Endothelial cell of umbilical vein (primary cell): Measurements from ENCODE around the gene SPACA7. TPM values are rescaled to one million over a fixed set of nuclear protein-coding genes. Genes with fewer than 3 reads are reported as not detected.

Experiments used
- BruUV-seq: library from RNA; stranded (reverse); fragments of 400-500 nt; replicated peaks from 2 replicates; lab custom pipeline; 2021; lab: Mats Ljungman, UMichigan
- CTCF ChIA-PET: fragments of 300-600, 350-600 bp; sonication (Branson Sonifier 250); formaldehyde crosslinking; loops from one replicate; lab custom pipeline; 2021; ENCODE audit warnings: antibody characterized with exemption, inconsistent platforms; lab: Charles Lee
- POLR2A ChIA-PET: fragments of 300-600, 350-600 bp; sonication (Branson Sonifier 250); formaldehyde crosslinking; loops from one replicate; lab custom pipeline; 2021; ENCODE audit warnings: antibody characterized with exemption, inconsistent platforms; lab: Charles Lee
- DNase-seq: peaks from one replicate; pipeline ENCODE4 v3.0.0-alpha.2; 2011; ENCODE audit warnings: low read depth, low spot score
- FAIRE-seq: peaks from 2 replicates; lab custom pipeline; 2011; peaks lifted over from hg19 to GRCh38; lab: Jason Lieb, UNC
- H2AFZ ChIP-seq: 2 replicates; pipeline ENCODE4 v1.6.0; 2012; ENCODE audit warnings: low read depth, low read length, control low read depth, inconsistent platforms
- H3K27ac ChIP-seq: 2 replicates; pipeline ENCODE4 v1.5.1; 2011; ENCODE audit warnings: low read depth, mild to moderate bottlenecking, control low read depth, low read length, moderate library complexity; ENCODE audit not compliant: insufficient read depth
- H3K27me3 ChIP-seq, 2 experiments: 2 replicates each; pipeline versions ENCODE4 v1.6.0 to v1.6.1; 2011; ENCODE audit warnings: low read length in 2 of 2, mixed read lengths in 1 of 2; ENCODE audit not compliant: control insufficient read depth in 2 of 2, insufficient read depth in 2 of 2
- H3K36me3 ChIP-seq, 2 experiments: 2 replicates in 1 of 2; 3 replicates in 1 of 2; pipeline ENCODE4 v1.5.1; 2011; ENCODE audit warnings: low read length in 2 of 2, mild to moderate bottlenecking in 1 of 2, moderate library complexity in 1 of 2; ENCODE audit not compliant: control insufficient read depth in 2 of 2, insufficient read depth in 2 of 2; ENCODE audit errors: extremely low read depth in 1 of 2
- H3K4me1 ChIP-seq: 3 replicates; pipeline ENCODE4 v1.5.1; 2011; ENCODE audit warnings: mild to moderate bottlenecking, low read length; ENCODE audit not compliant: control insufficient read depth, insufficient read depth; ENCODE audit errors: extremely low read depth
- H3K4me2 ChIP-seq: 2 replicates; pipeline ENCODE4 v1.6.1; 2011; ENCODE audit warnings: low read length, control low read depth, mixed read lengths; ENCODE audit not compliant: insufficient read depth
- H3K4me3 ChIP-seq, 3 experiments: fragments of 200-600 bp in 1 of 3; sonication (generic), shearing (Covaris generic) in 1 of 3; replicated peaks in 1 of 3; 2 replicates each; pipeline ENCODE4 v1.5.1; 2011 to 2016; ENCODE audit warnings: control low read depth in 3 of 3, low read length in 3 of 3, mild to moderate bottlenecking in 2 of 3, inconsistent platforms in 1 of 3, low read depth in 1 of 3, moderate library complexity in 1 of 3; ENCODE audit not compliant: insufficient read depth in 1 of 3
- H3K79me2 ChIP-seq: 2 replicates; pipeline ENCODE4 v1.6.0; 2012; ENCODE audit warnings: low read length, inconsistent platforms; ENCODE audit not compliant: control insufficient read depth, insufficient read depth
- H3K9ac ChIP-seq: replicated peaks from 2 replicates; pipeline ENCODE3; 2011; ENCODE audit warnings: low read length, control low read depth; ENCODE audit not compliant: insufficient read depth; ENCODE audit errors: extremely low read depth
- H3K9me1 ChIP-seq: replicated peaks from 3 replicates; pipeline ENCODE4 v1.6.0; 2011; ENCODE audit warnings: mild to moderate bottlenecking, low read length; ENCODE audit not compliant: control insufficient read depth, insufficient read depth; ENCODE audit errors: extremely low read depth
- H3K9me3 ChIP-seq: replicated peaks from 2 replicates; pipeline ENCODE4 v1.5.1; 2012; ENCODE audit warnings: low read length, inconsistent platforms; ENCODE audit not compliant: control insufficient read depth, insufficient read depth
- H4K20me1 ChIP-seq: replicated peaks from 2 replicates; pipeline ENCODE3; 2011; ENCODE audit warnings: mild to moderate bottlenecking, low read length; ENCODE audit not compliant: control insufficient read depth, insufficient read depth; ENCODE audit errors: extremely low read depth
- CTCF ChIP-seq, 2 donors: IDR thresholded peaks; 1 replicate in 1 of 2; 2 replicates in 1 of 2; pipeline ENCODE4 v1.5.1; 2011; ENCODE audit warnings: low read length in 2 of 2, mild to moderate bottlenecking in 2 of 2, moderate library complexity in 2 of 2, control low read depth in 1 of 2, inconsistent platforms in 1 of 2, low read depth in 1 of 2; ENCODE audit not compliant: insufficient read depth in 1 of 2; ENCODE audit errors: extremely low read depth in 1 of 2
- EZH2 ChIP-seq: IDR thresholded peaks from 2 replicates; pipeline ENCODE4 v1.6.1; 2012; ENCODE audit warnings: borderline replicate concordance, low read depth, mild to moderate bottlenecking, moderate library complexity, low read length, inconsistent platforms; ENCODE audit not compliant: severe bottlenecking
- FOS ChIP-seq: IDR thresholded peaks from 2 replicates; pipeline ENCODE4 v1.6.1; 2011; ENCODE audit warnings: mild to moderate bottlenecking, low read length, moderate library complexity, borderline replicate concordance; ENCODE audit not compliant: insufficient read depth
- GATA2 ChIP-seq: IDR thresholded peaks from 2 replicates; pipeline ENCODE4 v1.7.0; 2011; ENCODE audit warnings: low read depth, mild to moderate bottlenecking, moderate library complexity, mixed read lengths, low read length; ENCODE audit not compliant: insufficient read length, insufficient read depth
- JUN ChIP-seq: IDR thresholded peaks from 2 replicates; pipeline ENCODE4 v1.6.1; 2011; ENCODE audit warnings: borderline replicate concordance, low read depth; ENCODE audit not compliant: insufficient read length, insufficient read depth
- MAX ChIP-seq: IDR thresholded peaks from 2 replicates; pipeline ENCODE4 v1.6.1; 2011; ENCODE audit not compliant: insufficient read depth, insufficient read length
- MYC ChIP-seq: IDR thresholded peaks from one replicate; pipeline ENCODE4 v1.6.1; 2011; ENCODE audit warnings: mild to moderate bottlenecking, low read depth, low read length
- POLR2A ChIP-seq: IDR thresholded peaks from 2 replicates; pipeline ENCODE4 v1.6.1; 2012; ENCODE audit warnings: low read depth, mild to moderate bottlenecking, control low read depth, low read length
- POLR2AphosphoS5 ChIP-seq: IDR thresholded peaks from 2 replicates; pipeline ENCODE4 v1.6.1; 2012; ENCODE audit warnings: low read depth, mild to moderate bottlenecking, control low read depth, low read length, moderate library complexity; ENCODE audit not compliant: insufficient read depth
- dilution Hi-C: fragments of 300-500 bp; cut with MboI; formaldehyde crosslinking; loops from one replicate; pipeline ENCODE4 v1.15.0; 2019; ENCODE audit warnings: low sequenced_read_pairs; ENCODE audit not compliant: extremely low pct_ligation_motif_present
- intact Hi-C: fragments of 100-400 bp; cut with micrococcal nuclease; formaldehyde crosslinking; loops from one replicate; pipeline ENCODE4 v1.10.0; 2022
- polyA plus RNA-seq, 4 experiments: library from polyadenylated mRNA; depleted of rRNA in 3 of 4; stranded (reverse) in 3 of 4; unstranded in 1 of 4; fragments of >200 nt; gene quantifications; 2 replicates each; pipeline versions ENCODE4 v1.2.1 to v1.2.3, GENCODE V29; 2011 to 2012; ENCODE audit warnings: missing spikeins in 1 of 4
- total RNA-seq: library from RNA; stranded (reverse); gene quantifications from 2 replicates; pipeline ENCODE4 v1.2.3, GENCODE V29; 2021

The SPACA7 gene
- total and polyA plus RNA-seq, 2 donors (not counting 3 experiments of a cell fraction or from before 2014, with no cell fraction given): not detected

DNA sequence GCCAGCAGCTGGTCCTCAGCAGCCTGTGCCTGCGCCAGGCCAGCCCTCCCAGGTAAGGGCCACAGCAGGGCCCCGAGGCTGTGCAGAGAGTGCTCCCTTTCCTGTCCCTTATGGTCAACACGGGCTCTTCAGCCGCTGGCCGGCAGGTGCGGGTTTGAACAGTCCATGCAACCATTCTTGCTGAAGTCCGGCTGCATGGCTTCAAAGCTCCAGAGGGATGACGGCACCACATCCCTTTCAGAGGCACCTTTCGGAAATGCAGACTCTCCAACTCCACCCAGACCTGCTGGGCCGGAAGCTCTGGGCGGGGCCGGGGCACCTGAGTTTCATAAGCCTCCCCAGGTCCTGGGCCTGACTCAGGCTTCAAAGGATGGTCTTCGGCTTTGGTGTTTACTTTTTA lies 81.3 kb downstream of the SPACA7 start:
- dilution Hi-C loops (no loop called here), intact Hi-C loops (no loop called here)
- Histone ChIP-seq H3K9me3 (no peaks in the 10 kb centered on the region), H3K4me3 (no peak overlapping the region), H3K4me1 (no peaks in the 10 kb centered on the region), H3K27me3 (no peaks in the 10 kb centered on the region), H3K79me2 (no peaks in the 10 kb centered on the region), H4K20me1 (no peaks in the 10 kb centered on the region), H3K4me2 (no peak overlapping the region), H3K27ac (no peak overlapping the region), H2AFZ (no peak overlapping the region), H3K36me3 (no peaks in the 10 kb centered on the region), H3K9ac (no peak overlapping the region), H3K9me1 (no peaks in the 10 kb centered on the region)
- FAIRE-seq (no peak), DNase-seq (no peak)
- CTCF ChIA-PET: no interaction called here
- BruUV-seq: no TSS peak
- POLR2A ChIA-PET: no interaction called here
- TF ChIP-seq POLR2A (no peak), POLR2AphosphoS5 (no peak), EZH2 (no peak), JUN (no peak), FOS (no peak), GATA2 (no peak), MYC (no peak), MAX (no peak), CTCF (IDR thresholded peaks at IDR 0.05; ENCODE audit: extremely low read depth in 1 of 2, insufficient read depth in 1 of 2, low read depth in 1 of 2, low read length in 2 of 2) (no peak)
